H1 (cell line): Measurements from ENCODE around the gene SELENOV. TPM values are rescaled to one million over a fixed set of nuclear protein-coding genes. Genes with fewer than 3 reads are reported as not detected.
A peak's percentile ranks its signal among the peaks of the same experiment; 100 is the strongest.

Source experiments
- ATF3 ChIP-seq: IDR thresholded peaks from 2 replicates; pipeline ENCODE4 v1.6.1; 2011; ENCODE audit warnings: low read depth, mild to moderate bottlenecking, low read length; ENCODE audit not compliant: insufficient read depth
- CHD7 ChIP-seq: fragments of 300-600 bp; sonication (generic); IDR thresholded peaks from 2 replicates; pipeline ENCODE4 v1.7.1; 2012; ENCODE audit warnings: low read length, moderate library complexity, mild to moderate bottlenecking, inconsistent platforms; ENCODE audit not compliant: insufficient replicate concordance
- CREB1 ChIP-seq: IDR thresholded peaks from 2 replicates; pipeline ENCODE4 v1.6.1; 2012; ENCODE audit warnings: inconsistent platforms
- EP300 ChIP-seq, 2 experiments: IDR thresholded peaks; 1 replicate in 1 of 2; 2 replicates in 1 of 2; pipeline ENCODE4 v1.6.1; 2011 to 2012; ENCODE audit warnings: low read depth in 2 of 2, low read length in 2 of 2, mild to moderate bottlenecking in 2 of 2, borderline replicate concordance in 1 of 2, inconsistent platforms in 1 of 2, moderate library complexity in 1 of 2
- JUN ChIP-seq: IDR thresholded peaks from 2 replicates; pipeline ENCODE4 v1.6.1; 2011; ENCODE audit warnings: low read depth, mild to moderate bottlenecking, improper control_type of control experiment, low read length
- MAFK ChIP-seq: IDR thresholded peaks from 2 replicates; pipeline ENCODE4 v1.6.1; 2012; ENCODE audit warnings: low read depth, mild to moderate bottlenecking, improper control_type of control experiment, low read length
- NANOG ChIP-seq: IDR thresholded peaks from 2 replicates; pipeline ENCODE4 v1.6.1; 2011; ENCODE audit warnings: low read length, low read depth, mild to moderate bottlenecking, inconsistent platforms; ENCODE audit not compliant: insufficient read depth, poor library complexity, severe bottlenecking
- POLR2A ChIP-seq, 2 experiments: IDR thresholded peaks; 1 replicate in 1 of 2; 2 replicates in 1 of 2; pipeline ENCODE4 v1.6.1; 2011; ENCODE audit warnings: low read depth in 2 of 2, low read length in 2 of 2, mild to moderate bottlenecking in 2 of 2; ENCODE audit errors: control extremely low read depth in 1 of 2
- TAF1 ChIP-seq: IDR thresholded peaks from 2 replicates; pipeline ENCODE4 v1.6.1; 2011; ENCODE audit warnings: mild to moderate bottlenecking, low read depth, low read length
- polyA plus RNA-seq, 7 experiments: library from polyadenylated mRNA; depleted of rRNA in 3 of 7; stranded (reverse) in 5 of 7; unstranded in 2 of 7; fragments of >200 nt in 5 of 7; fragments of 200-250 nt in 2 of 7; gene quantifications; 1 replicate in 5 of 7; 2 replicates in 1 of 7; 4 replicates in 1 of 7; pipeline versions ENCODE4 v1.2.1 to v1.2.3, GENCODE V29; 2011 to 2013; ENCODE audit warnings: missing spikeins in 2 of 7, mixed read lengths in 2 of 7
- total RNA-seq: library from RNA; stranded (reverse); fragmentation: NEBNext Ultra II Directional; extraction: Animal tissue kit (Norgen Biotek cat#: 25700); gene quantifications from 2 replicates; pipeline ENCODE4 v1.2.1, GENCODE V29; 2021

SELENOV gene
- total and polyA plus RNA-seq, 2 of the 8 experiments (the other 6 are each of a cell fraction or from before 2014, with no cell fraction given) = 8.4 to 10.7 TPM

GRCh38 chr19:39514840-39515550 lies at the start of gene SELENOV (continued):
- TF ChIP-seq MAFK (no peak), JUN (0 out of 2 replicates have a peak, but pooled peaks have one; percentile 39), CHD7 (no peak), ATF3 (no peak), NANOG (no peak), POLR2A (IDR thresholded peaks at IDR 0.05; ENCODE audit: control extremely low read depth in 1 of 2, low read depth in 2 of 2, low read length in 2 of 2) (peak in 1 of 2 experiments; percentile 60; a peak in 2 of 3 replicates), CREB1 (peak; percentile 52; the same call in 1 of the 2 replicates), TAF1 (peak; percentile 76), EP300 (IDR thresholded peaks at IDR 0.05; ENCODE audit: borderline replicate concordance in 1 of 2, low read depth in 2 of 2, low read length in 2 of 2) (peak in 1 of 2 experiments; percentile 66; a peak in 1 of 3 replicates)
